ENCODE results near the gene WDR19. TPM values are rescaled to one million over a fixed set of nuclear protein-coding genes. Genes with fewer than 3 reads are reported as not detected.
"Not testable (repeated sequence)": the region's sequence is repeated elsewhere in the genome, so short reads cannot be mapped to it uniquely, and the experiment has no call there.

The WDR19 gene
- polyA plus RNA-seq, 6 donors from 2014 or later, result 4.6 to 10.6 (median 7.4) TPM

DNA sequence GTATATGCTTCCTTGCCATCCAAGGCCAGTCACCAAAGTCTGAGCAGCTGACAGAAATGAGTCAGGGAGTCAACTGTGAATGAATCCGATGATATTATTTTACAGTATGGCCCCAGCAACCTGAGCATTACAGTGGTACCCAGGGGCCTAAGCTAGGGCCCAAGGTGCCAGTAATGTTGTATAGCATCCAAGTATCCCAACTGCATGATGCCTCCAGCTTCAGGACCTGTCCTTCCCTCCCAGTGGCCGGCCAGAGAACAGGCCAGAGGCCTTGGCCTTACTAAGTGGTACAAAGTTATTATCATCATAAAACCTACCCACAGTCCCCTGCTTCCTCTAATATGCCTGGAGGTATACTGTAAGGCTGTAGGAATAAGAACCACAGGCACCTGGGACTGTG is 103.9 kb downstream of the WDR19 start:
- no peak for DNase-seq
- no peaks in the 10 kb centered on the region for H3K4me1 Mint-ChIP-seq
- peak overlapping the region in 2 of 6 donors; percentile 2 to 4 for H3K27ac Mint-ChIP-seq
- peaks cover 17 to 35% of the 10 kb centered on the region in 2 donors for H3K36me3 Mint-ChIP-seq
- no peaks in the 10 kb centered on the region for H3K27me3 Mint-ChIP-seq
- H3K9me3 Mint-ChIP-seq, result no peaks in the 10 kb centered on the region
- no peak for ATAC-seq (ENCODE audit: low read depth in 2 of 2)
- H3K4me3 Mint-ChIP-seq, result no peak overlapping the region

GRCh38 chr4:39287223-39287622 is 104.9 kb downstream of the WDR19 start:
- ATAC-seq (ENCODE audit: low read depth in 2 of 2) (no peak), DNase-seq (no peak)
- Mint-ChIP-seq H3K27ac (peak overlapping the region in 1 of 6 donors; percentile 12), H3K27me3 (no peaks in the 10 kb centered on the region), H3K9me3 (no peaks in the 10 kb centered on the region), H3K4me1 (no peaks in the 10 kb centered on the region), H3K36me3 (peaks cover 17 to 44% of the 10 kb centered on the region in 2 donors), H3K4me3 (no peak overlapping the region)

DNA sequence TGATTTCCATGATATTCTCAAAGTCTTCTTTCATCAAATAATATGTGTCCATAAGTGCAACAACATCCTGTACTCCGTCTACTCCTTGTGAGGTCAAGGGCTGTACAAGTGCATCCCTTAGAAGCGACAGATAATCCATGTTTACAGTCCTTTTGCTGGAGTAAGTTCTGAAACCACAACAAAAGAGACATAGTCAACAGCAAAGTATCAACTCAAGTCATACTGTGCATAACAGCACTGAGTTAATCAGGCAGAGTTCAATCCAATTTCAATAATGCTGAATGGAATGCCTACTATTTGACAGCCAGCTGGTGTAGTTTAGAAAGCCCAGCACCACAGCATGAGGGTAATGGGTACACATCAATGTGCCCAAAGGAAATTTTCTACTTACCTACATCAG is 109.4 kb downstream of the WDR19 start:
- no peak overlapping the region for H3K4me3 Mint-ChIP-seq
- ATAC-seq (ENCODE audit: low read depth in 2 of 2) (no peak), DNase-seq (no peak)
- no peaks in the 10 kb centered on the region for H3K9me3 Mint-ChIP-seq
- no peaks in the 10 kb centered on the region for H3K27me3 Mint-ChIP-seq
- H3K4me1 Mint-ChIP-seq, result no peaks in the 10 kb centered on the region
- peaks cover 17 to 48% of the 10 kb centered on the region in 2 donors for H3K36me3 Mint-ChIP-seq
- no peak overlapping the region for H3K27ac Mint-ChIP-seq

- not testable (repeated sequence) for H3K27me3 Mint-ChIP-seq; H3K9me3 Mint-ChIP-seq; H3K4me3 Mint-ChIP-seq; H3K4me1 Mint-ChIP-seq; ATAC-seq (ENCODE audit: low read depth in 2 of 2); DNase-seq
- Mint-ChIP-seq H3K27ac (peak overlapping the region in 1 of 6 donors; percentile 52), H3K36me3 (peaks cover 17 to 42% of the 10 kb centered on the region in 2 donors)
Observed at GRCh38 chr4:39292433-39292832, 110.1 kb downstream of the WDR19 start.

- DNase-seq (no peak), ATAC-seq (ENCODE audit: low read depth in 2 of 2) (no peak)
- no peaks in the 10 kb centered on the region for H3K9me3 Mint-ChIP-seq
- no peak overlapping the region for H3K27ac Mint-ChIP-seq
- H3K27me3 Mint-ChIP-seq, result no peaks in the 10 kb centered on the region
- no peak overlapping the region for H3K4me3 Mint-ChIP-seq
- H3K4me1 Mint-ChIP-seq, result no peaks in the 10 kb centered on the region
- peaks cover under 1 to 40% of the 10 kb centered on the region in 2 donors for H3K36me3 Mint-ChIP-seq
Observed at GRCh38 chr4:39295784-39296183, 113.5 kb downstream of the WDR19 start.

DNA sequence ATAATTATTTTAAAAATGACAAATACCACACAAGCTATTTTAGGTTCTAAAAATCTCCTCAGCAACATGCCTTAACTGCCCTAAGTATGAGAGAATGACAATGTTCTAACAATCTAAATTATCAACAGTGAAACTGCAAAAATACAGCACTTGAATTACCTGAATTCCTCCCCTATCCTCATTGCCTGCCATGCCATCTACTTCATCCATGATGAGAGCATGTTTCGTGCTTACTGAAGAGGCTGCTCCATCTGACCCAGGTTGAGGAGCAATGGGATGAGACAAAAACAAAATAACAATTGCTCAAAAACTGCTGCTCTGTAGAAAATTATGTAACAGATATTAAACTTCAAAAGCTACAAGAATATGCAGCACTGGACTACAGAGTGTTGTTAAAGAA is 120.6 kb downstream of the WDR19 start:
- no peaks in the 10 kb centered on the region for H3K4me1 Mint-ChIP-seq
- H3K9me3 Mint-ChIP-seq, result no peaks in the 10 kb centered on the region
- H3K27me3 Mint-ChIP-seq, result no peaks in the 10 kb centered on the region
- ATAC-seq (ENCODE audit: low read depth in 2 of 2) (no peak), DNase-seq (no peak)
- peak overlapping the region in 1 of 6 donors; percentile 61 for H3K27ac Mint-ChIP-seq
- peaks cover 9 to 36% of the 10 kb centered on the region in 2 donors for H3K36me3 Mint-ChIP-seq
- H3K4me3 Mint-ChIP-seq, result no peak overlapping the region

GRCh38 chr4:39303871-39304270 is 121.5 kb downstream of the WDR19 start:
- ATAC-seq (ENCODE audit: low read depth in 2 of 2) (no peak), DNase-seq (no peak)
- no peaks in the 10 kb centered on the region for H3K27me3 Mint-ChIP-seq
- H3K36me3 Mint-ChIP-seq, result peaks cover 19 to 32% of the 10 kb centered on the region in 2 donors
- no peaks in the 10 kb centered on the region for H3K9me3 Mint-ChIP-seq
- peak overlapping the region in 1 of 6 donors; percentile 14 for H3K27ac Mint-ChIP-seq
- peaks cover 0 to 7% (median 0%) of the 10 kb centered on the region in 3 donors for H3K4me1 Mint-ChIP-seq
- no peak overlapping the region for H3K4me3 Mint-ChIP-seq

GRCh38 chr4:39304651-39305050 is 122.3 kb downstream of the WDR19 start:
- H3K4me3 Mint-ChIP-seq, result no peak overlapping the region
- peaks cover 26 to 37% of the 10 kb centered on the region in 2 donors for H3K36me3 Mint-ChIP-seq
- H3K27me3 Mint-ChIP-seq, result no peaks in the 10 kb centered on the region
- DNase-seq (no peak), ATAC-seq (ENCODE audit: low read depth in 2 of 2) (no peak)
- H3K27ac Mint-ChIP-seq, result peak overlapping the region in 1 of 6 donors; percentile 8
- peaks cover 0 to 8% (median 0%) of the 10 kb centered on the region in 3 donors for H3K4me1 Mint-ChIP-seq
- H3K9me3 Mint-ChIP-seq, result no peaks in the 10 kb centered on the region

GRCh38 chr4:39305912-39306677 is 123.8 kb downstream of the WDR19 start:
- ATAC-seq (ENCODE audit: low read depth in 2 of 2) (no peak), DNase-seq (no peak)
- Mint-ChIP-seq H3K4me3 (no peak overlapping the region), H3K36me3 (peaks cover 31 to 32% of the 10 kb centered on the region in 2 donors), H3K4me1 (peaks cover 0 to 8% (median 0%) of the 10 kb centered on the region in 3 donors), H3K27me3 (no peaks in the 10 kb centered on the region), H3K27ac (peak overlapping the region in 2 of 6 donors; percentile 23 to 57), H3K9me3 (no peaks in the 10 kb centered on the region)

GRCh38 chr4:39308611-39309010 is 126.3 kb downstream of the WDR19 start:
- peaks cover 27 to 38% of the 10 kb centered on the region in 2 donors for H3K36me3 Mint-ChIP-seq
- H3K4me1 Mint-ChIP-seq, result peaks cover 0 to 8% (median 0%) of the 10 kb centered on the region in 3 donors
- no peaks in the 10 kb centered on the region for H3K27me3 Mint-ChIP-seq
- ATAC-seq (ENCODE audit: low read depth in 2 of 2), result no peak
- DNase-seq, result no peak
- H3K9me3 Mint-ChIP-seq, result no peaks in the 10 kb centered on the region
- H3K4me3 Mint-ChIP-seq, result no peak overlapping the region
- peak overlapping the region in 3 of 6 donors; percentile 8 to 79 (median 68) for H3K27ac Mint-ChIP-seq

- no peak overlapping the region for H3K27ac Mint-ChIP-seq
- peaks cover 26 to 28% of the 10 kb centered on the region in 2 donors for H3K36me3 Mint-ChIP-seq
- no peak overlapping the region for H3K4me3 Mint-ChIP-seq
- H3K9me3 Mint-ChIP-seq, result no peaks in the 10 kb centered on the region
- no peak for ATAC-seq (ENCODE audit: low read depth in 2 of 2)
- DNase-seq, result no peak
- H3K27me3 Mint-ChIP-seq, result no peaks in the 10 kb centered on the region
- H3K4me1 Mint-ChIP-seq, result peaks cover 0 to 8% (median 0%) of the 10 kb centered on the region in 3 donors
Observed at GRCh38 chr4:39312816-39313215, 130.5 kb downstream of the WDR19 start.

DNA sequence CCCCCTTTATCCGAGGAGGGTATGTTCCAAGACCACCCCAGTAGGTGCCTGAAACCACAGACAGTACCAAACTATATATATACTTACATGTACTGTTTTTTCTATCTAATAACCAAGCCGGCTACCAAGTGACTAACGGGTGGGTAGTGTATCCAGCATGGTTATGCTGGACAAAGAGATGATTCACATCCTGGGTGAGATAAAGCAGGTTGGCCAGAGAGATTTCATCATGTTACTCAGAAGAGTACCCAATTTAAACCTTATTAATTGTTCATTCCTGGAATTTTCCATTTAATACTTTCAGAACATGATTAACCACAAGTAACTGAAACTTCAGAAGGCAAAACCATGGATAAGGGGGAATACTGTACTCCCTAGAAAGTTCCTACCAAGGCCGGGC is 137.3 kb downstream of the WDR19 start:
- DNase-seq (no peak), ATAC-seq (ENCODE audit: low read depth in 2 of 2) (no peak)
- Mint-ChIP-seq H3K9me3 (no peaks in the 10 kb centered on the region), H3K4me1 (no peaks in the 10 kb centered on the region), H3K27me3 (no peaks in the 10 kb centered on the region), H3K27ac (no peak overlapping the region), H3K4me3 (no peak overlapping the region), H3K36me3 (peaks cover 3 to 18% of the 10 kb centered on the region in 2 donors)

DNA sequence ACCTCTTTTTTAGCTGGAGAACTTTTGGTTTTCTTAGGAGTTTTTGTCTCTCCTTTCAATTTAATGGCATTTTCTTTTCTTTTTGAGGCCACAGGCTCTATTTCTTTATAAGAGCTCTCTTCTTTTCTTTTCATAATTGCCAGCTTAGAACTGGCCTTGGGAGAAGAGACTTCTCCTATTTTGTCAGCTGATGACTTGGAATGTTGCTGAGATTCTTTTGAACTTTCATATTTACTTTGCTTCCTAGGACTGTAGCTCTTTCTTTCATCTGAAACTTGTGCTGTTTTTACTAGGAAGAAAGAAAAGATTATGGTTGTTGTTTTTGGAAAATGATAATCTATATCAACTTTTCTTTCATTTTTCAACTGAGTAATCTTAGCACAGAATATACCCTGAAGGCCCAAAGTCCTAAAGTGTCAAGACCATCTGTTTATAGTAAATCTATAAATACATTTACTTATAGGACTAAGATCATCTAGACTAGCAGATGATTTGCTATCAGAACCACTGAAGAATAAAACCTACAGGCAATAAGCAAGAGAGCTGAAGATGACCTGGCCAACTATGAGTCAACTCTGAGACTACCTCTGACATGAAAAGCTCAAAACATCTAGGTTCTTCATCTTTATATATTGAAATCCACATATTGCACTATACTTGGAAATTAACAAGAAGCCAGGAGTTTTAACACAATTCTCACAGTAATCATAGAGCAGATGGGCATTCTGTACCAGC is 138.2 kb downstream of the WDR19 start:
- no peak overlapping the region for H3K27ac Mint-ChIP-seq
- no peak overlapping the region for H3K4me3 Mint-ChIP-seq
- no peaks in the 10 kb centered on the region for H3K4me1 Mint-ChIP-seq
- peaks cover 12 to 25% of the 10 kb centered on the region in 2 donors for H3K36me3 Mint-ChIP-seq
- DNase-seq (no peak), ATAC-seq (ENCODE audit: low read depth in 2 of 2) (no peak)
- H3K27me3 Mint-ChIP-seq, result no peaks in the 10 kb centered on the region
- no peaks in the 10 kb centered on the region for H3K9me3 Mint-ChIP-seq

GRCh38 chr4:39323821-39324220 is 141.5 kb downstream of the WDR19 start:
- ATAC-seq (ENCODE audit: low read depth in 2 of 2), result no peak
- peak overlapping the region in 2 of 6 donors; percentile 41 to 47 for H3K27ac Mint-ChIP-seq
- no peaks in the 10 kb centered on the region for H3K9me3 Mint-ChIP-seq
- no peak overlapping the region for H3K4me3 Mint-ChIP-seq
- peaks cover 34 to 45% of the 10 kb centered on the region in 2 donors for H3K36me3 Mint-ChIP-seq
- no peak for DNase-seq
- H3K4me1 Mint-ChIP-seq, result peaks cover 0 to 5% (median 3%) of the 10 kb centered on the region in 3 donors
- no peaks in the 10 kb centered on the region for H3K27me3 Mint-ChIP-seq

All from naive B cell (primary cell).